Activated CD8-positive, alpha-beta T cell treated with anti-CD3 and anti-CD28 coated beads for 36 hours (primary cell): Measurements from ENCODE around the gene SGMS1. TPM values are rescaled to one million over a fixed set of nuclear protein-coding genes. Genes with fewer than 3 reads are reported as not detected.

ENCODE experiments used
- ATAC-seq: fragments of 200-7000 bp; cut with Tn5 transposase; one replicate; pipeline ENCODE4 v1.10.0; 2021; ENCODE audit warnings: mild to moderate bottlenecking, moderate library complexity
- CTCF ChIA-PET: fragments of 350-600 bp; sonication (Branson Sonifier 250); formaldehyde crosslinking; loops from one replicate; lab custom pipeline; 2021; ENCODE audit warnings: antibody characterized with exemption; lab: Charles Lee
- POLR2A ChIA-PET: fragments of 350-600 bp; sonication (Branson Sonifier 250); formaldehyde crosslinking; loops from one replicate; lab custom pipeline; 2021; ENCODE audit warnings: antibody characterized with exemption; lab: Charles Lee
- DNase-seq: peaks from one replicate; pipeline ENCODE4 v3.0.0-alpha.2; 2020
- H3K27ac Mint-ChIP-seq: one replicate; pipeline ENCODE4 v1.8.0; 2021; ENCODE audit warnings: mild to moderate bottlenecking, mixed read lengths
- H3K27me3 Mint-ChIP-seq: one replicate; pipeline ENCODE4 v1.8.0; 2021; ENCODE audit warnings: mixed read lengths
- H3K36me3 Mint-ChIP-seq: one replicate; pipeline ENCODE4 v1.8.0; 2021; ENCODE audit warnings: low read depth, mixed read lengths
- H3K4me1 Mint-ChIP-seq: one replicate; pipeline ENCODE4 v1.8.0; 2021; ENCODE audit warnings: low read depth, mixed read lengths
- H3K4me3 Mint-ChIP-seq: one replicate; pipeline ENCODE4 v1.8.0; 2021; ENCODE audit warnings: mild to moderate bottlenecking, moderate library complexity, mixed read lengths
- H3K9me3 Mint-ChIP-seq: one replicate; pipeline ENCODE4 v1.8.0; 2021; ENCODE audit warnings: mixed read lengths
- CTCF ChIP-seq: fragments of 200-600 bp; IDR thresholded peaks from one replicate; pipeline ENCODE4 v1.8.0; 2022; ENCODE audit warnings: antibody characterized with exemption, mild to moderate bottlenecking
- intact Hi-C: fragments of 100-400 bp; cut with micrococcal nuclease; formaldehyde crosslinking; loops from one replicate; pipeline ENCODE4 v1.10.0; 2022
- total RNA-seq, 2 experiments: library from RNA; stranded (reverse); gene quantifications; one replicate each; pipeline ENCODE4 v1.2.3, GENCODE V29; 2021

Gene SGMS1
- total RNA-seq, 2 experiments from 2014 or later, result 9.0 to 10.6 TPM

GRCh38 chr10:50596897-50597296 is 26.9 kb downstream of the SGMS1 start:
- Mint-ChIP-seq H3K36me3 (peaks cover 1% of the 10 kb centered on the region), H3K27me3 (no peaks in the 10 kb centered on the region), H3K4me3 (no peak overlapping the region), H3K27ac (no peak overlapping the region), H3K9me3 (no peaks in the 10 kb centered on the region), H3K4me1 (peaks cover 33% of the 10 kb centered on the region)
- DNase-seq (no peak), ATAC-seq (no peak)
- POLR2A ChIA-PET, result no interaction called here
- intact Hi-C loops, result no loop called here
- CTCF ChIA-PET, result no interaction called here
- no peak for TF ChIP-seq CTCF

GRCh38 chr10:50596456-50596855 is 27.3 kb downstream of the SGMS1 start:
- POLR2A ChIA-PET, result no interaction called here
- no peak for ATAC-seq

GRCh38 chr10:50595785-50596184 is 28.0 kb downstream of the SGMS1 start:
- Mint-ChIP-seq H3K27ac (no peak overlapping the region), H3K36me3 (peaks cover 1% of the 10 kb centered on the region), H3K9me3 (no peaks in the 10 kb centered on the region), H3K4me3 (no peak overlapping the region), H3K4me1 (peaks cover 27% of the 10 kb centered on the region), H3K27me3 (no peaks in the 10 kb centered on the region)
- intact Hi-C loops, result no loop called here
- ATAC-seq (no peak), DNase-seq (no peak)
- ChIA-PET POLR2A (no interaction called here), CTCF (no interaction called here)
- TF ChIP-seq CTCF, result no peak

More at GRCh38 chr10:50596456-50596855, 27.3 kb downstream of the SGMS1 start:
- Mint-ChIP-seq H3K27ac (no peak overlapping the region), H3K27me3 (no peaks in the 10 kb centered on the region), H3K9me3 (no peaks in the 10 kb centered on the region), H3K36me3 (peaks cover 1% of the 10 kb centered on the region), H3K4me1 (peaks cover 33% of the 10 kb centered on the region), H3K4me3 (no peak overlapping the region)
- DNase-seq, result no peak
- CTCF ChIA-PET, result no interaction called here
- TF ChIP-seq CTCF, result no peak
- intact Hi-C loops, result no loop called here

GRCh38 chr10:50593523-50594376 is 30.0 kb downstream of the SGMS1 start:
- H3K9me3 Mint-ChIP-seq, result no peaks in the 10 kb centered on the region
- DNase-seq (peak; percentile 30), ATAC-seq (peak; percentile 37)
- POLR2A ChIA-PET, result no interaction called here
- TF ChIP-seq CTCF, result no peak
- intact Hi-C loops, result no loop called here
- peaks cover 11% of the 10 kb centered on the region for H3K36me3 Mint-ChIP-seq
- H3K27me3 Mint-ChIP-seq, result no peaks in the 10 kb centered on the region
- CTCF ChIA-PET, result interaction anchor here (1.2 to 1.5 kb wide), 2 partner anchors 9 to 11 kb away, joined by 4 read pairs; no protein-coding TSS in a partner anchor
- H3K4me1 Mint-ChIP-seq, result peaks cover 18% of the 10 kb centered on the region
- no peak overlapping the region for H3K27ac Mint-ChIP-seq
- H3K4me3 Mint-ChIP-seq, result no peak overlapping the region

GRCh38 chr10:50592961-50593418 is 30.8 kb downstream of the SGMS1 start:
- POLR2A ChIA-PET, result no interaction called here
- TF ChIP-seq CTCF, result no peak
- intact Hi-C loops, result no loop called here

More at GRCh38 chr10:50592961-50593418, 30.8 kb downstream of the SGMS1 start:
- Mint-ChIP-seq H3K4me1 (peaks cover 13% of the 10 kb centered on the region), H3K27ac (no peak overlapping the region), H3K36me3 (peaks cover 16% of the 10 kb centered on the region), H3K9me3 (no peaks in the 10 kb centered on the region), H3K27me3 (no peaks in the 10 kb centered on the region), H3K4me3 (no peak overlapping the region)
- CTCF ChIA-PET, result no interaction called here
- ATAC-seq, result no peak
- DNase-seq, result no peak
